Left renal pelvis (tissue), 4 donors: Measurements from ENCODE around the gene LRIG3. TPM values are rescaled to one million over a fixed set of nuclear protein-coding genes. Genes with fewer than 3 reads are reported as not detected.
"Not testable (repeated sequence)": the region's sequence is repeated elsewhere in the genome, so short reads cannot be mapped to it uniquely, and the experiment has no call there.

Experiments
- DNase-seq, 4 donors: peaks; one replicate each; pipeline ENCODE4 v3.0.0-alpha.2; 2013; ENCODE audit warnings: low read depth in 4 of 4, low spot score in 3 of 4
- polyA plus RNA-seq, 4 donors: library from polyadenylated mRNA; unstranded; fragments of 120-200 nt; gene quantifications; one replicate each; pipeline ENCODE4 v1.2.1, GENCODE V29; 2013; ENCODE audit not compliant: insufficient read length in 4 of 4

The LRIG3 gene
- 100 to 1,000 TPM in 1 of 4 donors, 10 to 100 TPM in 3; 35.1 to 104 (median 35.9) TPM for polyA plus RNA-seq

GRCh38 chr12:58920102-58920960 lies at the start of gene LRIG3:
LRIG3 (minus strand) TSS chr12:58920504; CDS start chr12:58920235, 269 bp downstream.
- peak; percentile 84 to 92 (median 89) for DNase-seq

- DNase-seq: peak in 1 of 4 donors; percentile 29
These were observed 48.9 kb upstream of the LRIG3 start for GRCh38 chr12:58969237-58969636.

DNA sequence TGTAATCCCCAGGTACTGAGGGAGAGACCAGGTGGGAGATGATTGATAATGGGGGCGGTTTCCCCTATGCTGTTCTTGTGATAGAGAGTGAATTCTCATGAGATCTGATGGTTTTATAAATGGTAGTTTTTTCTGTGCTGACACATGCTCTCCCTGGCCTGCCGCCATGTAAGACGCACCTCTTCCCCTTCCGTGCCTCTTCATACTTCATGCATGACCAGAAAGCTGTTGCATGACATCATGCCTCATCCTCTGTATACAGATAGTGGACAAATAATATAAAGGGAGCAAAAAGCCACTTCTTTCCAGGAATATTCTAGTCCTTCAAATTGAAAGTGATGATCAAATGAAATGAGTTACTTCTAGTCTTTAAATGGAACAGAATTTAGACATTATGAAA lies 47.3 kb upstream of the LRIG3 start:
- no peak for DNase-seq

- DNase-seq: no peak
These were observed 46.6 kb upstream of the LRIG3 start for GRCh38 chr12:58966939-58967338.

GRCh38 chr12:58965568-58965967 lies 45.3 kb upstream of the LRIG3 start:
- DNase-seq: no peak

- DNase-seq: no peak
These were observed 43.5 kb upstream of the LRIG3 start for GRCh38 chr12:58963844-58964243.

- no peak for DNase-seq
These were observed 41.6 kb upstream of the LRIG3 start for GRCh38 chr12:58961906-58962305.

GRCh38 chr12:58961166-58961565 lies 40.9 kb upstream of the LRIG3 start:
- DNase-seq: peak in 1 of 4 donors; percentile 15

DNA sequence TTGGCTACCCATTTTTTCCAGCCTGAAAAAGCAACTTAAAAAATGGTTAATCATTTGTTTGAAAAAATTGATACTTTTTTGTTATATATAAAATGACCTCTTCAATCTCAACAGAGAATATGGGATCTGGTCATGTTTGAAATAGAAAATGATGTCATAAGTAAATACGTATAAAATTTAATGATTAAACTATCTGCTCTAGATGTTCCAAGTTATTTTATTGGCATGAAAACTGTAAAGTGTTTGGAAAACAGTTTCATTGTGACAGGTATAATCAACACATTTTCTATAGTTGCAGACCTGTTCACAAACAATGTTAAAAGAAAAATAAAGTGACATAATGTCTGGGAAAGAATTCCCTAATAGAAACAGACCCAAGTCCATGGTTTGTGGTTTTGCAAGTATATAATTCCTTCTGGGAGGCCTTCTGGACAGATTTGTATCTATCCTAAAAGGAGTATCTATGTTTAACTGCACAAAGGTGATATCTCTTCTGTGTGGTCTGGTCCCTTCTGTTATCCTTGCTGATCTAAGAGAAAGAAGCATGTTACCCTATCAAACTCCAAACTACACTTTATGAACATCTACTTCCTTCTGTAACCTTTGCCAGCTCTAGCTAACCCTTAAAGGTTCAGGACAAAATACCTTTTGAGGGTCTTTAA lies 39.5 kb upstream of the LRIG3 start:
- DNase-seq: no peak

- no peak for DNase-seq
These were observed 37.0 kb upstream of the LRIG3 start for GRCh38 chr12:58957298-58957697.

DNA sequence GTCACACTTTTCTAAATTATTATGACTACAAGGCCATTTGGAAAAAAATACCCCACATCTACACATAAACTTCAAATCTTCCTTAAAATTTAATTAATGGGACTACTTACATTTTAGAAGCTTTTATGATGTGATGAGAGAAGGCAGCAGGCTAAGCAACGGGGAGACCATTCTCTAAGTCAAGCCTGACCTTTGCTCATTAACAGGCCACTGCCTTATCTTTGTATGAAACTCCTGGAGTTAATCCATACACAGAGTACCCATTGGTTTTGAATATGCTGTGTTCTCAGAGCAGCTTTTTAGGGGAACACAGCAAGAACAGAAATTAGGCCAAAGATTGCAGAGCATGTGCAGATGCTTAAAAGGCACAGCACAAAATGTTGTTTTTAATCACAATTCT lies 35.5 kb upstream of the LRIG3 start:
- DNase-seq: no peak

DNA sequence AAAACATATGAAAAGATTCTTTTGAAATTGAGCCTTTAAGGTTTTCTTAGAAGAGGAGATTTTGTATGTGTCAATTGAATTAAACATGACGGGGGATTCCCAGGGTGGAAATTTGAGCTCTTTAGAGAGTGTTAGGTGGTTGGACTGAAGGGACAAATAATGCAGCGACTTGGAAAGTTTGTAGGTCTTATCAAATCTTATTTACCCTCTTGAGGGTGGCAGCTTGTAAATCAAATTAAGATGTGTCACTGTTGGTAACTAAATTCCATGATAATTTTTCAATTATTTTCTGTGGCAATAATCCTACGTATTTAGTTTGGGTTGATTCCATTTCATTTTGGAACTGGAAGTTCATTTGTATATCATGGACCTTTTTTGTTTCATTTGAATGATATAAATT lies 33.7 kb upstream of the LRIG3 start:
- DNase-seq: no peak

GRCh38 chr12:58950739-58951100 lies 30.4 kb upstream of the LRIG3 start:
- no peak for DNase-seq

- not testable (repeated sequence) for DNase-seq
These were observed 29.8 kb upstream of the LRIG3 start for GRCh38 chr12:58949954-58950738.

- DNase-seq: no peak
These were observed 22.8 kb upstream of the LRIG3 start for GRCh38 chr12:58943079-58943478.

GRCh38 chr12:58942345-58942744 lies 22.0 kb upstream of the LRIG3 start:
- no peak for DNase-seq

GRCh38 chr12:58939399-58940100 lies 19.2 kb upstream of the LRIG3 start:
- no peak for DNase-seq

- no peak for DNase-seq
These were observed 18.1 kb upstream of the LRIG3 start for GRCh38 chr12:58938440-58938839.

DNA sequence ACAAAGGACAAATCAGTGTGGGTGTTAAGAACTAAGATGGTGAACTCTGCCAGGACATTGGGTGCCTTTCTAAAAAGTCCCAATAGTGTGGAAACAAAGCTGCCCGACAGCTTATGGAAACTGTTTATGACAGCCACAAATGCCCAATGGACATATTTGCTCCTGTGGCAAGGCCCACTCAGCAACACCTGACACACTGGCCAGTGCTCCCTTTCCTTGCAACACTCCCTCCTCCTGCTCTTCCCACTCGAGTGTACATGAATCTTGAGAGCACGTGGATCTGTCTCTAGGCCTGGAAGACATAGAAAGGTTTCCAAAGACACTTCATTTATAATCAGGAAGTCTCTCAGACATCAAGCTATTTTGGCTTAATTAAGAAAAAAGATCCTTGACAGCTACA lies 14.2 kb upstream of the LRIG3 start:
- DNase-seq: no peak

DNA sequence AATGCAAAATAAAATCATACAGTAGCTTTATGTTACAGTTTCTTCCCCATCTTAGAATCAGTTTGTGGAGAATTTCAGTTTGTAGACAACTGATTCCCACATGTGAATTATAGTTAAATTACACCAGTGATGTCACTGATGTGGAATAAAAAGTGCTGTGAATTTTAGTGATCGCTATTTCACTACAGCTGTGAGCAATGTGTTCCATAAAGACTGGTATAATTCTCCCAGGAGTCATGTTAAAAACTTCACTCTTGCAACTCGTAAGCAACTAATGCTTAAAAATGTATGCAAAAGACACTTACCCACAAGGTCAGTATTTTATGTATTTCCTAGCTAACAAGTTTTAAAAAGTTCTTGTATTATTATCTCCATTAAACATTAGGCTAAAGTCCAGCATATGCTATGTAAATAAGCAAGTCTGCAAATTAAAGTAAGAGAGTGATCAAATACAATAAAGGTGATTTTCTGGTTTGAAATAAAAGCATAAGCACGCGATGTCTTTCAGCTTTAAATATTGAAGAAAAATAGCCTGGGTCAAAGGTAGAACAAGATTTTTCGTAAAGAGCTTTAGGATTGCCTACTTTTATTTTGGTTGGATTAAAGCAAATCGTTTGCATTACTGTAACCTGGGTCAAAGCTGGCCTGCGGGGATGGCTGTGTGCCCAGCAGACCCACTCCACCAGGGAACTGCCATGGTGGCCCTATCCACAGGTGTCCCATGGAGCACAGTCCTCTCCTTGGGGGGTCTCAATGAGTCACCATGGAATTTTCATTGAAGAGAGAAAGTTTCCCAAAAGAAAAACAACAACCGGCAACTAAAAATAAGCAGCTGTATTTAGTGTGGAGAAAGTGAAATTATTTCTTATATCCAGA lies 12.7 kb upstream of the LRIG3 start:
- DNase-seq: no peak
